GM18520 (cell line): Measurements from ENCODE around the gene NOP56.

Experiments
- ATAC-seq: cut with Tn5 transposase; IDR thresholded peaks from one replicate; pipeline ENCODE4 v1.9.1; 2021; ENCODE audit not compliant: unreplicated experiment

NOP56 gene

GRCh38 chr20:2651772-2652723 lies at the start of gene NOP56:
TSS of gene NOP56 (plus strand) at chr20:2652632. CDS start at chr20:2652661, 29 bp downstream.
- ATAC-seq, result peak; percentile 68

GRCh38 chr20:2602746-2603145 lies 49.7 kb upstream of the NOP56 start:
- ATAC-seq, result no peak

GRCh38 chr20:2603816-2604505 lies 48.5 kb upstream of the NOP56 start:
- ATAC-seq, result no peak

GRCh38 chr20:2604506-2604835 lies 48.0 kb upstream of the NOP56 start:
- ATAC-seq, result no peak

GRCh38 chr20:2606507-2607006 lies 45.9 kb upstream of the NOP56 start:
- ATAC-seq, result no peak

- no peak for ATAC-seq
These were observed 42.1 kb upstream of the NOP56 start for GRCh38 chr20:2610326-2610725.

- no peak for ATAC-seq
These were observed 41.3 kb upstream of the NOP56 start for GRCh38 chr20:2610941-2611720.

- no peak for ATAC-seq
These were observed 40.4 kb upstream of the NOP56 start for GRCh38 chr20:2612073-2612472.

GRCh38 chr20:2616634-2617033 lies 35.8 kb upstream of the NOP56 start:
- no peak for ATAC-seq

- no peak for ATAC-seq
These were observed 35.2 kb upstream of the NOP56 start for GRCh38 chr20:2617099-2617714.

- no peak for ATAC-seq
These were observed 33.6 kb upstream of the NOP56 start for GRCh38 chr20:2618815-2619214.

- no peak for ATAC-seq
These were observed 33.1 kb upstream of the NOP56 start for GRCh38 chr20:2619337-2619736.

- ATAC-seq, result no peak
These were observed 32.4 kb upstream of the NOP56 start for GRCh38 chr20:2619961-2620595.

GRCh38 chr20:2624190-2624589 lies 28.2 kb upstream of the NOP56 start:
- ATAC-seq, result no peak

- ATAC-seq, result no peak
These were observed 27.4 kb upstream of the NOP56 start for GRCh38 chr20:2625062-2625461.

GRCh38 chr20:2626853-2627541 lies 25.4 kb upstream of the NOP56 start:
- ATAC-seq, result no peak

- no peak for ATAC-seq
These were observed 21.2 kb upstream of the NOP56 start for GRCh38 chr20:2631228-2631627.

GRCh38 chr20:2633381-2633780 lies 19.1 kb upstream of the NOP56 start:
- ATAC-seq, result no peak

- no peak for ATAC-seq
These were observed 15.2 kb upstream of the NOP56 start for GRCh38 chr20:2637246-2637645.

GRCh38 chr20:2640260-2640659 lies 12.2 kb upstream of the NOP56 start:
- ATAC-seq, result no peak
